HFFc6 (cell line): ENCODE measurements around the gene DCAF10. TPM values are rescaled to one million over a fixed set of nuclear protein-coding genes. Genes with fewer than 3 reads are reported as not detected.

Experiments
- DNase-seq: peaks from one replicate; pipeline ENCODE4 v3.0.0-alpha.2; 2018
- H3K27ac Mint-ChIP-seq: 2 replicates; pipeline ENCODE4 v1.8.0; 2020; ENCODE audit warnings: mild to moderate bottlenecking, mixed read lengths
- H3K27me3 Mint-ChIP-seq: 2 replicates; pipeline ENCODE4 v1.8.0; 2021; ENCODE audit warnings: mild to moderate bottlenecking, moderate library complexity, mixed read lengths; ENCODE audit not compliant: insufficient read depth
- H3K36me3 Mint-ChIP-seq: 2 replicates; pipeline ENCODE4 v1.8.0; 2021; ENCODE audit warnings: low read depth, mixed read lengths
- H3K4me1 Mint-ChIP-seq: 2 replicates; pipeline ENCODE4 v1.8.0; 2020; ENCODE audit warnings: low read depth, mixed read lengths
- H3K4me3 Mint-ChIP-seq: 2 replicates; pipeline ENCODE4 v1.8.0; 2020; ENCODE audit warnings: mild to moderate bottlenecking, moderate library complexity, mixed read lengths
- H3K9me3 Mint-ChIP-seq: 2 replicates; pipeline ENCODE4 v1.8.0; 2020; ENCODE audit warnings: mild to moderate bottlenecking, mixed read lengths
- CTCF ChIP-seq: fragments of 200-600 bp; sonication (generic); IDR thresholded peaks from 2 replicates; pipeline ENCODE4 v1.5.0; 2021; ENCODE audit warnings: antibody characterized with exemption, mild to moderate bottlenecking
- total RNA-seq, 6 experiments: library from RNA; stranded (reverse); fragmentation: NEBNext Ultra II Directional; extraction: Animal tissue kit (Norgen Biotek cat#: 25700); gene quantifications; 2 replicates in 1 of 6; 3 replicates in 5 of 6; pipeline ENCODE4 v1.2.3, GENCODE V29; 2021

Gene DCAF10
- total RNA-seq, 6 experiments from 2014 or later = 18.3 to 26.5 (median 23.1) TPM

- Mint-ChIP-seq H3K9me3 (no peaks in the 10 kb centered on the region), H3K4me3 (no peak overlapping the region), H3K36me3 (peaks cover 14% of the 10 kb centered on the region), H3K27me3 (peaks cover 3% of the 10 kb centered on the region), H3K27ac (no peak overlapping the region), H3K4me1 (peaks cover 26% of the 10 kb centered on the region)
- TF ChIP-seq CTCF = no peak
- DNase-seq = no peak
These were observed 13.5 kb upstream of the DCAF10 start for GRCh38 chr9:37787059-37787458.

- Mint-ChIP-seq H3K27ac (no peak overlapping the region), H3K27me3 (no peaks in the 10 kb centered on the region; the same call in 1 of the 2 replicates), H3K4me1 (peaks cover 13% of the 10 kb centered on the region), H3K36me3 (peaks cover 6% of the 10 kb centered on the region; the same call in 1 of the 2 replicates), H3K9me3 (no peaks in the 10 kb centered on the region), H3K4me3 (no peak overlapping the region)
- no peak for TF ChIP-seq CTCF
- DNase-seq = no peak
These were observed 12.3 kb upstream of the DCAF10 start for GRCh38 chr9:37788332-37788731.

DNA sequence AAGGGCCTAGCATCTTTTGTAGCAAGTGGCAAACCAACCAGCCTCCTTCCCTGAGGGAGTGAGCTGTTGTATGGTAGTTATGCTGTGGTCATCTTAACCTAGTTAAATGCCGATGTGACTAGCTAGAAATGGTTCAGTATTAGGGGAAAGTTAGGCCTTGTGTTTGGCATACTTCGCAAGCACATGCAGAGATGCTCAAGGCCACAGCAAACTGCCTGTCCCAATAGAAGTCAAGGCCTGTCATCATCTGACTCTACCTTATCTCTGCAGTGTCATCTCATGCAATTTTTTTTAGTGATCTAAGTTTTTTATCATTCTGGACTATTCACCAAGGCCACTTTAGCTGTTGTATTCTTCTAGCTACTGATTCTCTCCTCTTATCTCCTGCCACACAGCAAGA, 10.5 kb upstream of the DCAF10 start:
- no peak overlapping the region for H3K4me3 Mint-ChIP-seq
- H3K36me3 Mint-ChIP-seq = no peaks in the 10 kb centered on the region
- TF ChIP-seq CTCF = no peak
- H3K27me3 Mint-ChIP-seq = no peaks in the 10 kb centered on the region; the same call in 1 of the 2 replicates
- peaks cover 7% of the 10 kb centered on the region for H3K4me1 Mint-ChIP-seq
- no peaks in the 10 kb centered on the region for H3K9me3 Mint-ChIP-seq
- no peak for DNase-seq
- H3K27ac Mint-ChIP-seq = no peak overlapping the region

DNA sequence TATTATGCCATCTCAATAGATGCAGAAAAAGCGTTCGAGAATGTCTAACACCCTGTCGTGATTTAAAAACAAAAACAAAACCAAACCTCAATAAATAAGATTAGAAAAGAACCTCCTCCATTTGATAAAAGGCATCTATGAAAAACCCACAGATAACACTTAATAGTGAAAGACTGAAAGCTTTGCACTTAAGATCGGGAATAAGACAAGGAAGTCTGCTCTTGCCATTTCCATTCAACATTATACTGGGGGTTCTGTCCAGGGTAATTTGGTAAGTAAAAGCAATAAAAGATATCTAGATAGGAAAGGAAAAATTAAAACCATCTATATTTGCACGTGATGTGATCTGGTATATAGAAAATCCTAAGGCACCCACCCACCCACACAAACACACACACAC, 8.5 kb upstream of the DCAF10 start:
- Mint-ChIP-seq H3K36me3 (no peaks in the 10 kb centered on the region), H3K4me1 (no peaks in the 10 kb centered on the region), H3K9me3 (no peaks in the 10 kb centered on the region), H3K27ac (no peak overlapping the region), H3K27me3 (no peaks in the 10 kb centered on the region; the same call in 1 of the 2 replicates), H3K4me3 (no peak overlapping the region)
- DNase-seq = no peak
- no peak for TF ChIP-seq CTCF

- Mint-ChIP-seq H3K9me3 (no peaks in the 10 kb centered on the region), H3K4me1 (peaks cover 9% of the 10 kb centered on the region; the same call in 1 of the 2 replicates), H3K4me3 (no peak overlapping the region), H3K36me3 (no peaks in the 10 kb centered on the region), H3K27ac (no peak overlapping the region), H3K27me3 (no peaks in the 10 kb centered on the region)
- no peak for TF ChIP-seq CTCF
- DNase-seq = no peak
These were observed 4.4 kb upstream of the DCAF10 start for GRCh38 chr9:37796232-37796631.

DNA sequence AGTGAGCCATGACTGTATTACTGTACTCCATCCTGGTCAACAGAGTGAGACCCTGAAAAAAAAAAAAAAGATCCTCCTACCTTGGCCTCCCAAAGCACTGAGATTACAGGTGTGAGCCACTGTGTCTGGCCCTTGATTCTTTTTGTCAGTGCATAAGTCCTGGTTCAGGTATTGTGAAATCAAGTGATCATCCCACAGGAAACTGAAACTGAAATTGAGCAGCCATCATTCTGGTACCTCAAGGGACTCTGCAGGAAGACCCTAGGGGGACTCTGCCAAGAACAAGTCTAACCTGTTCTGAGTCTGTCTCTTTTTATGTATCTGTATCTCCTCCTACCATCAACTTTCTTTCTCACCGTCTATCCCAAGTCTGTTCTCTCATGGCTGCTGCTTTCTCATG, 1.9 kb upstream of the DCAF10 start:
- TF ChIP-seq CTCF = no peak
- Mint-ChIP-seq H3K27me3 (no peaks in the 10 kb centered on the region), H3K9me3 (no peaks in the 10 kb centered on the region), H3K36me3 (no peaks in the 10 kb centered on the region), H3K4me1 (peaks cover 29% of the 10 kb centered on the region), H3K27ac (no peak overlapping the region), H3K4me3 (no peak overlapping the region)
- no peak for DNase-seq
